Measurements from ENCODE around the gene WFIKKN2. TPM values are rescaled to one million over a fixed set of nuclear protein-coding genes. Genes with fewer than 3 reads are reported as not detected.

Gene WFIKKN2
- total and polyA plus RNA-seq, 2 of the 13 experiments (the other 11 are each of a cell fraction or from before 2014, with no cell fraction given) = not detected

DNA sequence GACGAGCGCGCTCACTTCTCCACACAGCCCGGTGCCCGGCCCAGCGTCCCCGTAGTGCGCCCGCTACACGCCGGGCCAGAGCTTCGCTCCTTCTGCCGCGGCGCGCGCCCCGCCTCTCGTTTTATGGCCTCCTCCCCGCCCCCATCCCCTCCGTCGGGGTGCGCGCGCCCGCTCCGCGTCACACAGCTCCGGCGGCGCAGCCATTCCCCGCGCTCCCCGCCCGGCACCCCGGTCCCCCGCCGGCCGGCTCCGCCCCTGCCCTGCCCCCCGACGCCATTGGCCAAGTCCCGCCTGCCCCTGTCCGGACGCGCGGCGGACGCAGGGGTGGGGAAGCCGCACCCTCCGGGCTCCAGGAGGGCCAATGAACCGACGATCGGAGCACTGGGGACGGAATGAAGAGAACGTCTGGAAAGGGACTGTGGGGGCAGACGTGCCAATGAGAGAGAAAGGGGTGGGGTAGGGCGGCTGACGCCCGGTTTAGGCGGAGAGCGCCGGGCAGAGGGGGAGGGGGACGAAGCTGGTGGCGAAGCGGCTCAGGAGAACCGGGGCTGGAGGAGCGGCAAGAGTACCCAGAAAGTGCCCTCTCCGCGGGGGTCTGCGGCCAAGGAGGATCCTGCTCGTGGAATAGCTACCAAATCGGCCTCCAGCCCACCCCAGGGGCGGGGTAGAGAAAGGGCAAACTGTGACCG, 31.0 kb downstream of the WFIKKN2 start, which contains the start of gene TOB1 (continued):
- TF ChIP-seq, protein P1, sequence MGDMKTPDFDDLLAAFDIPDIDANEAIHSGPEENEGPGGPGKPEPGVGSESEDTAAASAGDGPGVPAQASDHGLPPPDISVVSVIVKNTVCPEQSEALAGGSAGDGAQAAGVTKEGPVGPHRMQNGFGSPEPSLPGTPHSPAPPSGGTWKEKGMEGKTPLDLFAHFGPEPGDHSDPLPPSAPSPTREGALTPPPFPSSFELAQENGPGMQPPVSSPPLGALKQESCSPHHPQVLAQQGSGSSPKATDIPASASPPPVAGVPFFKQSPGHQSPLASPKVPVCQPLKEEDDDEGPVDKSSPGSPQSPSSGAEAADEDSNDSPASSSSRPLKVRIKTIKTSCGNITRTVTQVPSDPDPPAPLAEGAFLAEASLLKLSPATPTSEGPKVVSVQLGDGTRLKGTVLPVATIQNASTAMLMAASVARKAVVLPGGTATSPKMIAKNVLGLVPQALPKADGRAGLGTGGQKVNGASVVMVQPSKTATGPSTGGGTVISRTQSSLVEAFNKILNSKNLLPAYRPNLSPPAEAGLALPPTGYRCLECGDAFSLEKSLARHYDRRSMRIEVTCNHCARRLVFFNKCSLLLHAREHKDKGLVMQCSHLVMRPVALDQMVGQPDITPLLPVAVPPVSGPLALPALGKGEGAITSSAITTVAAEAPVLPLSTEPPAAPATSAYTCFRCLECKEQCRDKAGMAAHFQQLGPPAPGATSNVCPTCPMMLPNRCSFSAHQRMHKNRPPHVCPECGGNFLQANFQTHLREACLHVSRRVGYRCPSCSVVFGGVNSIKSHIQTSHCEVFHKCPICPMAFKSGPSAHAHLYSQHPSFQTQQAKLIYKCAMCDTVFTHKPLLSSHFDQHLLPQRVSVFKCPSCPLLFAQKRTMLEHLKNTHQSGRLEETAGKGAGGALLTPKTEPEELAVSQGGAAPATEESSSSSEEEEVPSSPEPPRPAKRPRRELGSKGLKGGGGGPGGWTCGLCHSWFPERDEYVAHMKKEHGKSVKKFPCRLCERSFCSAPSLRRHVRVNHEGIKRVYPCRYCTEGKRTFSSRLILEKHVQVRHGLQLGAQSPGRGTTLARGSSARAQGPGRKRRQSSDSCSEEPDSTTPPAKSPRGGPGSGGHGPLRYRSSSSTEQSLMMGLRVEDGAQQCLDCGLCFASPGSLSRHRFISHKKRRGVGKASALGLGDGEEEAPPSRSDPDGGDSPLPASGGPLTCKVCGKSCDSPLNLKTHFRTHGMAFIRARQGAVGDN (CRISPR knock-in tag; IDR thresholded peaks at IDR 0.05) = peak; percentile 86
- TF ChIP-seq HCFC1 (IDR thresholded peaks at IDR 0.05; ENCODE audit: low read depth, low read length) (no peak), ZNF775 (CRISPR knock-in tag; IDR thresholded peaks at IDR 0.05; ENCODE audit: borderline replicate concordance) (no peak), ZNF556 (CRISPR knock-in tag; IDR thresholded peaks at IDR 0.05; ENCODE audit: borderline replicate concordance) (peak; percentile 84; the same call in 1 of the 2 replicates), MLLT10 (CRISPR knock-in tag; IDR thresholded peaks at IDR 0.05) (no peak), ZBTB21 (CRISPR knock-in tag; IDR thresholded peaks at IDR 0.05) (0 out of 2 replicates have a peak, but pooled peaks have one; percentile 4), TBX3 (IDR thresholded peaks at IDR 0.05; ENCODE audit: borderline replicate concordance) (no peak), MIER3 (CRISPR knock-in tag; IDR thresholded peaks at IDR 0.05; ENCODE audit: borderline replicate concordance) (peak; percentile 64), KLF11 (CRISPR knock-in tag; IDR thresholded peaks at IDR 0.05) (peak; percentile 97), KDM2A (CRISPR knock-in tag; IDR thresholded peaks at IDR 0.05; ENCODE audit: borderline replicate concordance, low read depth) (peak; percentile 79), ZNF780A (CRISPR knock-in tag; IDR thresholded peaks at IDR 0.05) (no peak), RAD21 (CRISPR knock-in tag; IDR thresholded peaks at IDR 0.05) (peak; percentile 87), ZNF136 (CRISPR knock-in tag; IDR thresholded peaks at IDR 0.05; ENCODE audit: low read depth) (no peak; the same call in 1 of the 2 replicates), HNRNPL (IDR thresholded peaks at IDR 0.05; ENCODE audit: low read depth, low read length) (peak; percentile 90; the same call in 1 of the 2 replicates), ZNF468 (CRISPR knock-in tag; IDR thresholded peaks at IDR 0.05) (peak; percentile 25; the same call in 1 of the 2 replicates), ZNF746 (CRISPR knock-in tag; IDR thresholded peaks at IDR 0.05) (peak; percentile 83)
- TF ChIP-seq, protein P2, sequence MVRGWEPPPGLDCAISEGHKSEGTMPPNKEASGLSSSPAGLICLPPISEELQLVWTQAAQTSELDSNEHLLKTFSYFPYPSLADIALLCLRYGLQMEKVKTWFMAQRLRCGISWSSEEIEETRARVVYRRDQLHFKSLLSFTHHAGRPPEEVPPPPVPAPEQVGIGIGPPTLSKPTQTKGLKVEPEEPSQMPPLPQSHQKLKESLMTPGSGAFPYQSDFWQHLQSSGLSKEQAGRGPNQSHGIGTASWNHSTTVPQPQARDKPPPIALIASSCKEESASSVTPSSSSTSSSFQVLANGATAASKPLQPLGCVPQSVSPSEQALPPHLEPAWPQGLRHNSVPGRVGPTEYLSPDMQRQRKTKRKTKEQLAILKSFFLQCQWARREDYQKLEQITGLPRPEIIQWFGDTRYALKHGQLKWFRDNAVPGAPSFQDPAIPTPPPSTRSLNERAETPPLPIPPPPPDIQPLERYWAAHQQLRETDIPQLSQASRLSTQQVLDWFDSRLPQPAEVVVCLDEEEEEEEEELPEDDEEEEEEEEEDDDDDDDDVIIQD (CRISPR knock-in tag; IDR thresholded peaks at IDR 0.05; ENCODE audit: low read depth) = peak; percentile 70; the same call in 1 of the 2 replicates
- TF ChIP-seq, protein P3, sequence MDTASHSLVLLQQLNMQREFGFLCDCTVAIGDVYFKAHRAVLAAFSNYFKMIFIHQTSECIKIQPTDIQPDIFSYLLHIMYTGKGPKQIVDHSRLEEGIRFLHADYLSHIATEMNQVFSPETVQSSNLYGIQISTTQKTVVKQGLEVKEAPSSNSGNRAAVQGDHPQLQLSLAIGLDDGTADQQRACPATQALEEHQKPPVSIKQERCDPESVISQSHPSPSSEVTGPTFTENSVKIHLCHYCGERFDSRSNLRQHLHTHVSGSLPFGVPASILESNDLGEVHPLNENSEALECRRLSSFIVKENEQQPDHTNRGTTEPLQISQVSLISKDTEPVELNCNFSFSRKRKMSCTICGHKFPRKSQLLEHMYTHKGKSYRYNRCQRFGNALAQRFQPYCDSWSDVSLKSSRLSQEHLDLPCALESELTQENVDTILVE (CRISPR knock-in tag; IDR thresholded peaks at IDR 0.05) = peak; percentile 91
- TF ChIP-seq, protein P4, sequence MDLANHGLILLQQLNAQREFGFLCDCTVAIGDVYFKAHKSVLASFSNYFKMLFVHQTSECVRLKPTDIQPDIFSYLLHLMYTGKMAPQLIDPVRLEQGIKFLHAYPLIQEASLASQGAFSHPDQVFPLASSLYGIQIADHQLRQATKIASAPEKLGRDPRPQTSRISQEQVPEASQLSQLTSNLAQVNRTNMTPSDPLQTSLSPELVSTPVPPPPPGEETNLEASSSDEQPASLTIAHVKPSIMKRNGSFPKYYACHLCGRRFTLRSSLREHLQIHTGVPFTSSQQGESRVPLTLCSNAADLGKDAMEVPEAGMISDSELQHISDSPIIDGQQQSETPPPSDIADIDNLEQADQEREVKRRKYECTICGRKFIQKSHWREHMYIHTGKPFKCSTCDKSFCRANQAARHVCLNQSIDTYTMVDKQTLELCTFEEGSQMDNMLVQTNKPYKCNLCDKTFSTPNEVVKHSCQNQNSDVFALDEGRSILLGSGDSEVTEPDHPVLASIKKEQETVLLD (CRISPR knock-in tag; IDR thresholded peaks at IDR 0.05; ENCODE audit: low read depth) = peak; percentile 95
- TF ChIP-seq, protein P5, sequence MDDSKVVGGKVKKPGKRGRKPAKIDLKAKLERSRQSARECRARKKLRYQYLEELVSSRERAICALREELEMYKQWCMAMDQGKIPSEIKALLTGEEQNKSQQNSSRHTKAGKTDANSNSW (CRISPR knock-in tag; IDR thresholded peaks at IDR 0.05; ENCODE audit: borderline replicate concordance) = no peak
